Activated CD4-positive, alpha-beta T cell treated with anti-CD3 and anti-CD28 coated beads, Interleukin-2, amount 50 U/mL, for 1 hour (primary cell): ENCODE data around the gene PRPF18.

ENCODE experiments used
- DNase-seq: peaks from one replicate; pipeline ENCODE4 v3.0.0-alpha.2; 2020

PRPF18 gene

GRCh38 chr10:13644866-13645265 lies 58.1 kb downstream of the PRPF18 start:
- DNase-seq: no peak

DNA sequence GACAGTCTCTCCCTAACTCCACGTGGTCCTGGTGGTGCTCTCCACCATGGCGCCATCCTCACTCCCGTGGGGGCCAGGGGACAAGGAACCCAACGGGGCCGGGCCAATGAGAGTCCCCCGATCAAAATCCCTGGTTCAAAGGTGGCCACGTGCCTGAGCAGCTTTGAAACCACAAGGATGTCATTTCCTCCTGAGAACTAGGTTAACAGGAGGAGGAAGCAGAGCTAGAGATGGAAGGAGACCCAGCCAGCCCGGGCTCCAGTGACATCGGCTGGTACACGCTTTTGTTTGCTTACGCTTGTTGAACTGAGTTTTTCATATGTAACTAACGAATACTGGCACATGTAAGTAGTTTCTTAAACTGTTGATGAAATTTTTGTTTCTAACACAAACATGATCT lies 61.7 kb downstream of the PRPF18 start:
- no peak for DNase-seq

DNA sequence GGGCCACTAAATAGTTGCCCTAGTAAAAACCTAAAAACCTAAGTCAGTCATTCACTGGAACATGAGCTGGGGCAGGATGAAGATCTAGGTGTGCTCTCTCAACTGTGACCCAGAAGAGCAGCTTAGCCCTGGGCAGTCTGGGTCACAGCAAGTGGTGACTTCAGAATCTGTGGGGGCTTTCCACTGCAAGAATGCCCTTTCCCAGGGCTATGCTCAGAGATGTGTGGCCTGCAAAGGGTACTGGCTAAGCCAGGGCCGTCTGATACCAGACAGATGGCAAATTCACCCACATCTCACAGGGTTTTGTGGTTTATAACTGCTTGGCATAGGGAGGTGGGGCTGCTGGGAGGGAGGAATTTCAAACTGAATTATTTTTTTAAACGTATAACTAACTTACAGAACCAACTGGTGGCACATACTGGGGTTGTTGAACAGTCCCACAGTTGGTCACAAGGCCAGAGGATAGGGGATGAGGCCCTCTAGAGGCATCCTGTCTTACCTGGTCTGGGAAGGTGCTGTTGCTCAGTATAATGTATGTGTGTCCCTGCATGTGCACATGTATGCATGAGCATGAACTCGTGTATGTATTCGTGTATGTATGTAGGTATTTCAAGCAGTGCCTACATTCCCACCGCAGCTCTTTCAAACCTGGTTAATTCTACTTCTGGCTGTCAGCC lies 63.2 kb downstream of the PRPF18 start:
- no peak for DNase-seq

GRCh38 chr10:13650961-13651360 lies 64.2 kb downstream of the PRPF18 start:
- DNase-seq: no peak

DNA sequence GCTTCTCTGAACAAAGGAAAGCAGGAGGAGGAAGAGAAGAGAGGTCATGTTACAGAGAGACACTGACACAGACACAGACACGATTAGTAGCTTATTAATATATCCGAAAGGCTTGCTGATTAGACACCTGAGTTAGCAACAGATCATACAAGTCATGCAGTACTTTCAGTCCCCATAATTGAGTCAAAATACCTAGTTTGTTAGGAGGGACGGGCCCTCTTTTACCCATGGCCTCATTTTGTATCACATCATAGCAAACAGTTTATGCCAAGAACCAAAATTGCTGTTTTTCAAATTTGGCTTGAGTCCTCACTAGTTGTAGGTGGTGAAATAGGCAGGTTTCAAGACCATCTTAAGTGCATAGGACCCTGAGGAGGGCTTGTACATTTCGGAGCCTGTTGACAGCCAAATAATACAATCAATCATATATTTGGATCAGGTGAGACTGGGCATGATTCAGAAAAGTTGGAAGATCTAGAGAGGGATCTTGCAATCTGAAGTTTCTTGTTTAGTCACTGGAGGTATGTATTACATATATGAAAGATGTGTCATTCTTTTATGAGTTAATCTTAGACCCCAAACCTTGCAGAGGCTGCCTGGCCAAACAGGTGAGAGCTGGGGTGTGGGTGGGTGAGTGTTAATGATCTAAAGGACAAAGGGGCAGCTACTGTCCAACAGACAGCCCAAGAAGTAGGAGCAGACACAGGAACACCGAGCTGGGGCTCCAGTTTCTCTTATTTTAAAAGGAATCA lies 65.4 kb downstream of the PRPF18 start:
- no peak for DNase-seq

DNA sequence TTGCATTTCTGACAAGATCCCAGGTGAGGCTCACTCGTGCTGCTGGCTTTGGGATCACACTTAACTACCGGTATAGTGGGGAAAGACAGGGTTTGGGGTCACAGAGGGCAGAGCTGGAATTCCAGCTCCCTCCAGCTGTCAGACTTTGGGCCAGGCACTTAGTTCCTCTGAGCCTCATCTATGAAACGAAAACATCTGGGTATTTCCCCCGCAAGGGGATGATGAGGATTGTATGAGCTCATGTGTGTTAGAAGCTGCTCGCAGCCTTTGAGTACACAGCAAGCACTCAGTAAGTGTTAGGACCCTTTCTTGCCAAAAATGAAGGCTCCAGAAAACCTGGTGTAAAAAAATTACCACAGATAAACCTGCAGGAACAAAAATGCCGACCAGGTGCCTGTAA lies 66.1 kb downstream of the PRPF18 start:
- no peak for DNase-seq

DNA sequence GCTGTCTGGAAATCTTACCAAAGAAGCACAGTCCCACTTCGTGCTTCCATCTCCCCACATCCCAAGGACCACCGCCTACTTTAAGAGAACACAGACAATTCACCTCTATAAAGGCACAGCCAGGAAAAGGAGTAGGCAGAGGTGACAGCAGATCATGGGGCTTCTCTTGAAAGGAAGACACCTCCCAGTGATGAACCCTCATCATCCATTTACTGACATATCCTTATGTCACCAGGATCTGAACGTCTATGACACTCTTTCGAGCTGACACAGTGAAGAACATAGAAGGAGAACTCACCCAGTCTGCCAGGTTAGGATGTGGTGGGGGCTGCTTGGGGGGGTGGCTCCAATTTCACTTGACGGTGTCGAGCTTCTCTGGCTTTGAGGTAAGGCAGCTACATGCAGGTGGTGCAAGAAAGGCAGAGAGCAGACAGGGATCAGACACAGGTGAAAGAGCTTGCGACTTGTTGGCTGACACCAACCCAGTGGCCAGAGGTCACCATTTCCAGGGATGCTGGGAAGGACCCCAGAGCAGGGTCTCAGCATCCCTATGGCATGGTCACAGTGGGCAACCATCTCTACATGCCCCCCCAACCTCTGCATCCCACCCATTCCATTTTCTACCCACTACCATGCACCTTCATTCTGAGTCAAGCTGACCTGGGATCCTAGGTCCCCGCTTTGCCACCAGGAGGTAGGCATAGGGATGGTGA lies 67.5 kb downstream of the PRPF18 start:
- no peak for DNase-seq

- DNase-seq: no peak
These were observed 68.1 kb downstream of the PRPF18 start for GRCh38 chr10:13654846-13655245.

DNA sequence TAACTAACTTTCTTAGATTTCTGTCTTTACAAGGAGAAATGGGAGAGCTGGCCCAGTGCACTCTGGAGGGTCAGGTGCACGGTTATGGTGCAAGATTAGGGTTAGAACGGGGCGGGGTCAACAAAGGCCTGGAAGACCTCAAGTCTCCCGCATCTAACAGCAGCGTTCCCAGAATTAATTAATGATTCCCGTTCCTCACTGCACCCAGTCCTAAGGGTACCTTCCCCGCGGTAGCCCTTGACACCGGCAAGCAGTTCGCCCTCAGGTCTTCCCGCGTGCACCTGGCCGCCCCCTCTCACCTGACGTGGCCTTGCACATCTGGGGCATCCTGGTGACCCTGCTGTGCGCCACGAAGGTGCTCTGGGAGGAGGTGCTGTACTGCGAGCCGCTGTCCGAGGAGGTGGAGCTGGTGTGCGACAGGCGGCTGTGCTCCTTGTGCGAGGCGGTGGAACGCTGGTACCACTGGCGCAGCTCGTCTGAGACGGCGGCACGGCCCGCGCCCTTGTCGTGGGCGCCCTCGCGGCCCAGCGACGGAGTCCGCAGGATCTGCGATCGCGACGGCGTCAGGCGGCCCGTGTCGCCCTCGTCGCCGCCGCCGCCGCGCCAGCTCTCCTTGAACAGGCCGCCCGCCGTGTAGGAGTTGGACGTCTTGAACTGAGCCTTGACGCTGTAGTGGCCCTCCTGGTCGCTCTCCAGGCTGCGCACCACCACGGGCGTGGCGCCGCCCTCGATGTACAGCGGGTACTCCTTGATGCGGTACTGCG lies 69.8 kb downstream of the PRPF18 start:
- no peak for DNase-seq

DNA sequence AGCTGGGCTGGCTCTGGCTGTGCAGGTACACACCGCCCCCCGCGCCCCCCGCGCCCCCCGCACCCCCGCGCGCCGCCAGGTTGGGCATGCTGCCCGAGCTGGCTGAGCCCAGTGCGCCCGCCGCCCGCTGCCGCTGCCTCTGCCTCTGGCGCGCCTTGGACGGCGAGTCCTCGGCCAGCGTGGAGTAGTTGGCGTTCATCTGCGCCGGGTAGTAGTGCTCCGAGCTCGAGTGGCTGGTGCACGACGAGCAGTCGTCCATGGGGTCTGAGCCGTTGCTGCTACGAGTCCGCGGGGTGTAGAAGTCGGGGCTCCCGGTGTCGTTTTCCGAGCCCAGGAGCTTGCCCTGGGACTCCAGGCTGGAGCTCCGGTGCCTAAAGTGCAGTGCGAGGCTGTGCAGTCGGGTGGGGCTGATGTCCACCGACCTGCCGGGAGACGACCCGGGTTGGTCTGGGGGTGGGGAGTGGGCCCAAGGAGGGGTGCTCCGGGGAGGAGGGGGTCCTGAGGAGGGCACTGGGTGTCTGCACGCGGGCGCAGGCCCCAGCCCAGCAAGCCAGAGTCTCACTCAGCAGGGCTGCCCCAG lies 70.4 kb downstream of the PRPF18 start:
- DNase-seq: no peak

GRCh38 chr10:13658264-13658663 lies 71.5 kb downstream of the PRPF18 start:
- DNase-seq: no peak

DNA sequence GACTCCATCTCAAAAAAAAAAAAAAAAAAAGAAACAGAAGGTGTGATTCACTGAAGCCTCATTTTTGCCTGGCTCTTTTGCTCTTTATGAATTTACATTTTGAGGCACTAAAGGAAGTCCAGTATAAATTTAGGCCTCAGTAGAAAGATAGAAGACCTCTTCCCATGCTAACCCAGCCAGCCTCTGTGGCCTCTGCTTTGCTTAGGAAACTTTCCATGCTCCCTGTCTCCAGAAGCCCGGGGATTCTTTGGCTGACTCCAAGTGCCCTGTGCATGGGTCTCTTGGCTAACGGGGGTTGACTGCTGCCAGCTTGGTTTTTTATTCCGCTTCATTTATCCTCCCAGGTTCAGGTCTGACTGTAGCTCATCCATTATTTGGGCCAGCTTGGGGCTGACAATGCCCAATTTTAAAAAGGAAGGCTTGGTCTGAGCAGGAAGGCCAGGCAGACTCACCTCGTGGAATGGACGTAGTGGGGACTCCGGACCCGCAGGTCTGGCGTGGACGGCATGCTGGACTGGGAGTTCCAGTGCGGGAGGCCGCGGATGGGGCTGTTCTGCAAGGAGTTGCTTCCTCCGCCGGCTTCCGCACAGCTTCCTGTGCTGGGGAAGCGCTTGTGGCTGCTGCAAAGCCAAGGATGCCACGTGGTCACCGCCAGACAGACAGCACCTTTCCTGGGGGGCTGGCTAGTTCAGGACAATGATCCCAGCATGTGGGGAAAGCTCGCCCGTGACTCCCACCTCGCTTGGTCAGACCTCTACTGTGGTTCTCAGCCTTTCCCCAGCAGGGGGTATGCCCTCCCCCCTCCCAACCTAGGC lies 72.3 kb downstream of the PRPF18 start:
- no peak for DNase-seq

DNA sequence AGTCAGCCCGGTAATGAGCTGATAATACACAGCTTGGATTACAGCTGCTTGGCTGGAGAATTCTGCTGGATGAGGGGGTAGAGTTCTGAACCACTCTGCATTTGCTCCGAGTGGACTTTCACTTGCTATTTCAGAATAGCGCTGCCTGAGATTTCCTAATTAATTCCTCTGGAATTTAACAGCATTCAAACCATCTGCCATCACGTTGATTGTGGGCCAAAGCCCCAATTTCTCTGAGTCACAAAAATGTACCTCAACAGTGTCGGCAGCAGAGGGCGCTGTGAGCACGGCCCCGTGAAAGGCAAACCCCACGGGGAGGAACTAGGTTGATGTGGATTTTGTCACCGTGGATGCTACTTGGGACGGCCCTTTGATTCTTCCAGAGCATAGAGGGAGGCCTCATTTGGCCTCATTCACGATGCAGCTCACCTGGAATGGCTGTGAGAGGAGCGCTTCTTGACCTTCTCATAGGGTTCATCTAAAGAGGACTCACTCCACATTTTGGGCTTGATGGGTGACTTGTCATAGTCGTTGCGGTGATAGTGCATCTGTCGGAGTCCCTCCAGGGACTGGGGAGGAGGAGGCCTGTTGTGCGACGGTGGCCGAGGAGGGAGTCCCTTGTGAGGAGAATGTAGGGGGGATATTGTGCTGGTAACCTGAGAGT lies 73.3 kb downstream of the PRPF18 start:
- peak; percentile 73 for DNase-seq

- DNase-seq: no peak
These were observed 73.8 kb downstream of the PRPF18 start for GRCh38 chr10:13660551-13660920.

DNA sequence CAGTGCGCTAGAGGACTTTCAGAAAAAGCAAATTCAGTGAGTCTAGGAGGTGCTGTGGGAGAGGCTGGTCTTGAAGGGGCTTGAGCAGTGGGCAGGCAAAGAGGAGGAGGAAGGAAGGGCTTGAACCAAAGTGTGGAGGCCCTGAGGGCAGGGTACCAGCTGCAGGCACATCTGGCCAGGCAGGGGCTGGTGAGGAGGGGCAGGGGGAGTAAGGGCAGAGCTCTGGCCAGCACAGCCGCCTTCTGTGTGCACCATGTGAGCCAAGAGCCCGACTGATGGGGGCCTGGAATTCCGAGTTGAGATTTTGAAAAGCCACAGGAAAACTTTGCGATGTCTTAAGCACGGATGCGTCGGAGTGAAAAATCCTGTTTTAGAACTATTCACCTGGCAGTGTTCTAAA lies 74.5 kb downstream of the PRPF18 start:
- no peak for DNase-seq

GRCh38 chr10:13665516-13666262 lies 78.9 kb downstream of the PRPF18 start:
- DNase-seq: no peak

DNA sequence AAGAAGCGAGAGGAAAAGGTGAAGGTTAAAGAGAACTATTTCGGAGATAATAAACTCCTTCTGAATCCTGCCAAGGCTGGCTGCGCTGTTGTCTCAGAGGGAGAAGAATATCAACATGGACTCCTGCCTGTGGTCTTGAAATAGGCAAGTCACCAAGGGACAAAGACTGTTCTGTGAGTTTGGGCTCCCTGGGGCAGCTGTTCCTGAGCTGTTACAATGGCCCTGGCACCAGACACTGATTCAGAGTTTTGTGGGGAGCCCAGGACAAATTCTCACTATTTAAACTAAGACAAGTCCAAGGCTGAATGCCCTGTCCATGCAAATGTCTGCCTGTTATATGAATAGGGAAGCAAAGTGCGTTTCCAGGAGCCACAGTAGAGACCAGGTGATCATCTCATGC lies 81.4 kb downstream of the PRPF18 start:
- DNase-seq: no peak

DNA sequence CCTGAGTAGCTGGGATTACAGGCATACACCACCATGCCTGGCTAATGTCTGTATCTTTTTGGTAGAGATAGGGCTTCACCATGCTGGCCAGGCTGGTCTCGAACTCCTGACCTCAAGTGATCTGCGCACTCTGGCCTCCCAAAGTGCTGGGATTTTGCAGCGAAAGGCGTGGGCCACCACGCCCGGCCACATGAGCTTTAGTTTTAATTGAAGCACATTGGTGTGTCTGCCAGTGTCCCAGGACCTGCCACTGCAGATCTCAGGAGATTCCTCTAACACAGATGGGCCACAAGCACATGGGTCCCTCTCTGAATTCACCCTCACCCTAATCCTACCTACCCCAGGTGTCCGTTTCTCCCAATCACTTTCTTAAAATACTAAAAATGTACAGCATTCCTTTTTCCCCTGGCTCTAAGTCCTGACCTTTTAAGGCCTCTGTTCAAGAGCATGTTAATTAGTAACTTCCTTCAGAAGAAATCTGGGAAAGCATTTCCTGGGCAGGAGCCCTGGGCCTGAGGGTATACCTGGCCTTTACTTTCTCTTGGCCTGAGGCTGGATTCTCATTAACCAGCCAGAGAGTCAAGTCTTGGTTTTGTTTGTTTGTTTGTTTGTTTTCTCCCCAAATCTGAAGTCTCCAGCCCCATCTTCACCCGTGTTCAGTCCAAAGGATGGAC lies 82.6 kb downstream of the PRPF18 start:
- no peak for DNase-seq

DNA sequence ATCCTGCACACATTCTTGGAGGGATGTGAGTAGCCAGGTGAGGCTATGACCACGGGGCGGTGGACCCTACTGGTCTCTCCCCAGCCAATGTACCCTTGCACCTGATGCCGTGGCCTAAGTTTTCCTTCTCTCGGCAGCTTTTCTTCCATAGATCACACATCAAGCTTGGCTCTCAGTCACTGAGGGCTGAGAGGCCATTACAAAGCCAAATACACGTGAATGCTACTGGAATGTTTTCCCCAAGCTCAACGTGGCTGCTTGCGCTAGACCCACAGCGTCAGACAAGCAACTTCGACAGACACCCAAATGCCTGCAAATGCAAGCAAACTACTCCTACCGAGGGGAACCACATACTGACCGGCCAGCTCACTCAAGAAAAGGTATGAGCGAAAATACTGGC lies 83.1 kb downstream of the PRPF18 start:
- no peak for DNase-seq

DNA sequence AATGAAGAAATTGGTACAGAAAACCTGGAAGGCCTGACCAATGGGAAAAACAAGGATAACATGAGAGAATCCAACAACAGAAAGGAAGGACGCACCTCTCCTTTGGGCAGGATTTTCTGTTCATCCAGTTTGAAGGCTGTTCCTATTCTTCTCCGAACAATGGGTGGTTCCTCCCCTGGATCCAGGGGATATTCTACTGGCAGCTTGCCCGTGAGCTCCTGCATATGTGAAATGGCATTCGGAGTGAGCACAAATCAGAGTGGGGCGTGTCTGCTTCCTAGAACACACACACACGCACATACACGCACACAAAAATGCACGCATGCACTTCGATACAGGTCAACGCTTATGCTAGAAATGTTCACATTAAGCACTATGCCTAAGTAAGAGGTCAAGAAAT lies 83.5 kb downstream of the PRPF18 start:
- no peak for DNase-seq
